ENCODE results near the gene FAM120B. TPM values are rescaled to one million over a fixed set of nuclear protein-coding genes. Genes with fewer than 3 reads are reported as not detected.

FAM120B gene
- total RNA-seq, 1 experiment from 2014 or later: 11.1 TPM

- in situ Hi-C loops (cut with HindIII; ENCODE audit: low pct_unique_long_range_greater_than_20kb, low sequenced_read_pairs): no loop called here
- no peak for DNase-seq (ENCODE audit: low read depth, low spot score)
These were observed 145.4 kb downstream of the FAM120B start for GRCh38 chr6:170451762-170452651.

- in situ Hi-C loops (cut with HindIII; ENCODE audit: low pct_unique_long_range_greater_than_20kb, low sequenced_read_pairs): no loop called here
- DNase-seq (ENCODE audit: low read depth, low spot score): no peak
These were observed 146.4 kb downstream of the FAM120B start for GRCh38 chr6:170452767-170453545.

DNA sequence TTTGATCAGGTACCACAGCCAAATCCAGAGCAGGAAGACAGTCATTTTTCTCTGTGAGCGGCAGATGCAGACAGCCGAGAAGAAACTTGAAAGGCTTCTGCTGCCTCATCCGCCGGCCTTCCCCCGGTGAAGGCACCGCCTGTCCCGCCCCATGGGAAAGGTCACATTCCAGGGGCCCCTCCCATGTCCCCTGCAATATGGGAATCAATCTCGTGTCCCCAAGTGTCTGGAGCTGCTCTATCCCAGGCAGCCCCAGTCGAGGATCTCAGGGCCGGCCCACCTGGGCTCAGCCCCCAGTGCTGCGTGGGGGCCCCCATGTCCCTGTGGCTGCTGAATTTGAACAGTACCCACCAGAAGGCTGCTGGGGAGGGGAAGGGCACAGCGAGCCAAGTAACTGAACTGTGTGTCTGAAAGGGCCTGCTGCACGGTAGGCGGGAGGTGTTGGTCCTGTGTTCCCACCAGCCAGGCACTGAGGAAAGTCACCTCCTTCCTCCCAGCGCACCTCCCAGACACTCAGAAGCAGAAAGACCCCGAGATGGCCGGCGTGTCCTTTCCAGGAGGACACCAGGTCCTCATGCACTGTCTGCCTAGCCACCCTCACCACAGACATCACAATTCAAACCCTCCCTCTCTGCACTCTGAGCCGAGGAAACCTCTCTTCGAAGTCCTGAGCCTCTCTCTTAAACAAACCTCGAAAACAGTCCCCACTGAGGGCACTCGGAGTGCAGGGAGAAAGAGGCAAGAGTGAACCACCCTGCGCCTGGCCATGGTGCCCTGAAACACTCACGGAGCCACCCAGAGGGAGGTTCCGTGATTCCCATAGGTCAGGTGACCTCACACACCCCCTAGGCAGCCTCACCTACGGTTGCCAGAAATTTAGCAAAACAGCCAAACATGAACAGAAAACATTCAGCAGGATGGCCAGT, 147.3 kb downstream of the FAM120B start:
- in situ Hi-C loops (cut with HindIII; ENCODE audit: low pct_unique_long_range_greater_than_20kb, low sequenced_read_pairs): no loop called here
- DNase-seq (ENCODE audit: low read depth, low spot score): no peak

DNA sequence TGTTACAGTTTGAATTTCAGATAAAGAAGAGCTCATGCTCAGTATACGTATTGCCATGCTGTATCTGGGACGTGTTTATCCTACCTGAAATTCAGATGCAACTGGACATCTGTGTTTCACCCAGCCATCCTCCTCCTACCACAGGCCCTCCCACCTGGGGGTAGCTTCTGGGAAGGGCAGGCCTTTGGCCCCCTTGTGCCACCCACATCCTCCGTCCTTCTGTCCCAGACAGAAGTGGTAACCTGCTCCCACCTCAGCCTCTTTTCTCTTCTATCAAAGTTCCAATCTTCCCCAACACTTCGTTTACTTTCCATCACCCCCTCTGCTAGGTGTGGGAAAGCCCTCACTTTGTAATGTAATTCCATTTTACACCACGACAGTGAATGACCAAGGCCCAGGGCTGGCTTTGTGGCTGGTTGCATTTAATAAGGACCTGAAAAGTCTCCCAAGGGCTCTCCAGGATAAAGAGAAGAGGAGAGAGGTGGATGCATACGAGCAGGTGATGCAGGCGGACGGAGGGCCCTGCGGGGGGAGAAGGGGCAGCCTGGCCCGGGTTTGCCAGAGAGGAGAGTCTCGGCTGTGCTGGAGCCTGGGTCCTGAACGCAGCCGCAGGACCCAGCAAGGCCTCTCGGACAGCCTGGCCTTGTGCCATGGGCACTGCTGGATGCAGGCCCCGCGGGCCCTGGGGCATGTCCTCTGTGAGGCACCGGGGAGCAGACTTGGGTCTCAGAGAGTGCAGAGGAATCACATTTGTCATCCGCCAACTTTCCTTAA, 148.1 kb downstream of the FAM120B start:
- in situ Hi-C loops (cut with HindIII; ENCODE audit: low pct_unique_long_range_greater_than_20kb, low sequenced_read_pairs): no loop called here
- DNase-seq (ENCODE audit: low read depth, low spot score): no peak

DNA sequence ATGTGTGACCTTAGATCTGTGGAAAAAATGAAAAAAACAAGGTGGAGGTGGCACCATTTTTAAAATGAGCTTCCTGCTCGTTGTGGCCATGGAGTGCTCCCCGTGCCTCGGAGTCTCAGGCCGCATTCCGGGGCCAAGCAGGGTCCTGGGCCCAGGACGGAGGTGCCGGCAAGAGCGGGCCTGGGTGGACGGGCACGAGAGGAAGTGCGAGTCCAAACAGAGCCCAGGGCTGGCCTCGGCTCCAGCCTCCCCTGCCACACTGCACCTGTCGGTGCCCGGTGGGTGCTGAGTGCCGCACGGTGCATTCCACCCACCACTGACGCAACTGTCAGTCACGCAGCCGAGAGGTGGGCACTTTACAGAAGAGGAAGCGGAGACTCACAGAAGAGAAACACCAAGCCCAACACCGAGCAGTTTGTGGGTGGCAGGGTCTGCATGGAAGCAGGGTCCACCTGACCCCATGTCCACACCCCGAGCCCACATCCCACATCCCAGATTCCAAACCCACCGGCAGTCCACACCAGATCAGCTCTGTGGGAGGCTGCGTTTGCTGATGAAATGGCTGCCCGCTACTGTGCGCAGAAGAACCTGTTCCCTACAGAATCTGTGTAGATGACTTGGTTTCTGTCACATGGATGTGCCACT, 148.9 kb downstream of the FAM120B start:
- DNase-seq (ENCODE audit: low read depth, low spot score): no peak
- in situ Hi-C loops (cut with HindIII; ENCODE audit: low pct_unique_long_range_greater_than_20kb, low sequenced_read_pairs): no loop called here

DNA sequence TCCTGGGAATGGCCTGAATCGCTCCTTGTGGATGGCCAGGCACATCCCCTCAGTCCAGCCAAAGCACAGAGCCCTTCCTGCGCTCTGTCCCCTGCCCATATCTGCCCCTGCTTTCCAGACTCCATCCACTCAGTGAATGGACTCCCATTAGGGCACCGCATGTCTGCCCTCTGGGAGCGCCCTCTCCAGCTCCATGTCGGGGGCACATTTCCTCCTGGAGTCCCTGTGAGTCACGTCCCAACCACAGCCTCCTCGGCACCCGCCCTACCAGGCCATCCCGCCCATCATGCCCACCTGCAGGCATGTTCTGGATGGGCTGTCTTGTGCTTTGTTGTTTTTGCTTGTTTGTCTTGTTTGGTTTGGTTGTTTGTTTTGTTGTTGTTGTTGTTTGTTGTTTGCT, 149.8 kb downstream of the FAM120B start:
- in situ Hi-C loops (cut with HindIII; ENCODE audit: low pct_unique_long_range_greater_than_20kb, low sequenced_read_pairs): no loop called here

More for the DNA sequence above, 149.8 kb downstream of the FAM120B start:
- DNase-seq (ENCODE audit: low read depth, low spot score): no peak

Small RNA genes within 50 kb of the gene (small RNA-seq; reads per million reads assigned to genes)
- gene MIR4644: 0 reads per million in 2 experiments

Other genes starting within 250 kb of the FAM120B start
- 0.13 and 0.35 TPM in 2 replicates for gene DLL1, start 15.7 kb upstream of the FAM120B start, total RNA-seq (2014; rRNA removed; shearing (Covaris generic))
- 341 and 368 TPM in 2 replicates for gene PSMB1, start 246.5 kb downstream of the FAM120B start, total RNA-seq (2014; rRNA removed; shearing (Covaris generic))
- gene TBP, start 247.6 kb downstream of the FAM120B start, total RNA-seq (2014; rRNA removed; shearing (Covaris generic)): 17.4 and 17.9 TPM in 2 replicates

Measured in SK-MEL-5 (cell line).